CD4-positive, alpha-beta T cell treated with Interleukin-1 beta for 1 hour (primary cell): ENCODE data around the gene MET.
"Not testable (repeated sequence)": the region's sequence is repeated elsewhere in the genome, so short reads cannot be mapped to it uniquely, and the experiment has no call there.

ENCODE experiments used
- DNase-seq, 2 donors: peaks; one replicate each; pipeline ENCODE4 v3.0.0-alpha.2; 2020 to 2022

MET gene

GRCh38 chr7:116698930-116699721, 27.1 kb downstream of the MET start:
- DNase-seq, result no peak

GRCh38 chr7:116699722-116700120, 27.7 kb downstream of the MET start:
- no peak for DNase-seq

GRCh38 chr7:116702046-116702785, 30.2 kb downstream of the MET start:
- DNase-seq, result no peak

GRCh38 chr7:116704650-116705228, 32.7 kb downstream of the MET start:
- DNase-seq, result no peak

- DNase-seq, result no peak
Measured at GRCh38 chr7:116705419-116705818, 33.4 kb downstream of the MET start.

GRCh38 chr7:116706668-116707126, 34.7 kb downstream of the MET start:
- no peak for DNase-seq

- no peak for DNase-seq
Measured at GRCh38 chr7:116707289-116707688, 35.3 kb downstream of the MET start.

- no peak for DNase-seq
Measured at GRCh38 chr7:116708248-116708647, 36.3 kb downstream of the MET start.

GRCh38 chr7:116708861-116709260, 36.9 kb downstream of the MET start:
- no peak for DNase-seq

- DNase-seq, result no peak
Measured at GRCh38 chr7:116709336-116709735, 37.3 kb downstream of the MET start.

- DNase-seq, result no peak
Measured at GRCh38 chr7:116710764-116711452, 38.9 kb downstream of the MET start.

GRCh38 chr7:116711790-116712189, 39.8 kb downstream of the MET start:
- no peak for DNase-seq

- no peak for DNase-seq
Measured at GRCh38 chr7:116713500-116713899, 41.5 kb downstream of the MET start.

GRCh38 chr7:116713918-116714317, 41.9 kb downstream of the MET start:
- no peak for DNase-seq

- DNase-seq, result no peak
Measured at GRCh38 chr7:116715077-116715476, 43.1 kb downstream of the MET start.

GRCh38 chr7:116717137-116717536, 45.1 kb downstream of the MET start:
- DNase-seq, result no peak

GRCh38 chr7:116723959-116724529, 52.0 kb downstream of the MET start:
- DNase-seq, result not testable (repeated sequence)

- DNase-seq, result no peak
Measured at GRCh38 chr7:116724560-116725231, 52.7 kb downstream of the MET start.

GRCh38 chr7:116726149-116726548, 54.2 kb downstream of the MET start:
- no peak for DNase-seq

GRCh38 chr7:116726713-116727431, 54.9 kb downstream of the MET start:
- DNase-seq, result no peak

GRCh38 chr7:116727432-116728009, 55.5 kb downstream of the MET start:
- no peak for DNase-seq
